Cortex of kidney (tissue), 1 donor: ENCODE measurements around the gene TADA1.
"Not testable (repeated sequence)": the region's sequence is repeated elsewhere in the genome, so short reads cannot be mapped to it uniquely, and the experiment has no call there.

Source experiments
- DNase-seq: peaks from one replicate; lab custom pipeline; 2025; lab: John Stamatoyannopoulos, UW

Gene TADA1

DNA sequence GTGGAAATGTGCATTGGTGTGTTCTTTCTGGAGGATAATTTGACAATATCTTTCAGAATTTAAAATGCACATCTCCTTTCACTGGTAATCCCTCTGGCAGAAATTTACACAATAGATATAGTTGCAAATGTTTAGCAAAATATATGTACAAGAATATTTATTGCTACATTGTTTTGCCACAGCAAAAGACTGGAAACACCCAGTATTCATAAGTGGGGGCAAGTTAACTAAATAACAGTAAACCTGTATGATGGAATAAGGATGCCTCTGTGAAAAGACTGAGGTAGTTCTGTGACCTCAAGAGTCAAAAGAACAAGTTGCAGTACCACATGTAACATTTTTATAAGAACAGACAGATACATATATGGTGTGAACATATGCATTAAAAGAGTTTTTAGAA, 13.7 kb upstream of the TADA1 start:
- DNase-seq: no peak

GRCh38 chr1:166888373-166889111, 12.5 kb upstream of the TADA1 start:
- no peak for DNase-seq

DNA sequence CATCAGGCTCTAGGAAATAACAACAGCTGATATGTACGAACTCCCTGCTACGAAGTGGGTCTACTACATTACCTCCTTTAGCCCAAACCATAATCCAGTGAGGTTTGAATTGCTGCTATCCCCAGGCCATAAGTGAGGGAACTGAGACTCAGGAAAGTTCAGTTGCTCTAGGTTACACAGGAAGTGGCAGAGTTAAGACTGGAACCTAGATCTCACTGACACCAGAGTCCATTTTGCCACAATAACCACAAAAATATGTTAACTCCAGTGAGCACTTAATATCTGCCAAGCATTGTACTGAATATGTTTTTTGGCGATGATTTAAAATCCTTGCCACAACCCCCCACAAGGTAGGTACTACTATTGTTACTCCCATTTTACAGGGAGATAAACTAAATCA, 8.9 kb upstream of the TADA1 start:
- DNase-seq: no peak

GRCh38 chr1:166884040-166884642, 8.1 kb upstream of the TADA1 start:
- DNase-seq: no peak

- no peak for DNase-seq
Observed at GRCh38 chr1:166882893-166883292, 6.8 kb upstream of the TADA1 start.

DNA sequence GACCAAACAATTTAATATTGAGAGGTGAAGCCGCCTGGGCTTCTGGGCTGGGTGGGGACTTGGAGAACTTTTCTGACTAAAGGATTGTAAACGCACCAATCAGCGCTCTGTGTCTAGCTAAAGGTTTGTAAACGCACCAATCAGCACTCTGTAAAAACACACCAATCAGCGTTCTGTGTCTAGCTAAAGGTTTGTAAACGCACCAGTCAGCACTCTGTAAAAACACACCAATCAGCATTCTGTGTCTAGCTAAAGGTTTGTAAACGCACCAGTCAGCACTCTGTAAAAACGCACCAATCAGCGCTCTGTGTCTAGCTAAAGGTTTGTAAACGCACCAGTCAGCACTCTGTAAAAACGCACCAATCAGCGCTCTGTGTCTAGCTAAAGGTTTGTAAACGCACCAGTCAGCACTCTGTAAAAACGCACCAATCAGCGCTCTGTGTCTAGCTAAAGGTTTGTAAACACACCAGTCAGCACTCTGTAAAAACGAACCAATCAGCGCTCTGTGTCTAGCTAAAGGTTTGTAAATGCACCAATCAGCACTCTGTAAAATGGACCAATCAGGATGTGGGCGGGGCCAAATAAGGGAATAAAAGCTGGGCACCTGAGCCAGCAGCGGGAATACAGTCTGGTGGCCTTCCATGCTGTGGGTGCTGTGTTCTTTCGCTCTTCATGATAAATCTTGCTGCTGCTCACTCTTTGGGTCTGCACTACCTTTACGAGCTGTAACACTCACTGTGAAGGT, 2.3 kb upstream of the TADA1 start:
- not testable (repeated sequence) for DNase-seq

- DNase-seq: no peak
Observed at GRCh38 chr1:166876540-166876838, 425 bp upstream of the TADA1 start.

GRCh38 chr1:166875302-166875733, 746 bp downstream of the TADA1 start:
- DNase-seq: no peak

DNA sequence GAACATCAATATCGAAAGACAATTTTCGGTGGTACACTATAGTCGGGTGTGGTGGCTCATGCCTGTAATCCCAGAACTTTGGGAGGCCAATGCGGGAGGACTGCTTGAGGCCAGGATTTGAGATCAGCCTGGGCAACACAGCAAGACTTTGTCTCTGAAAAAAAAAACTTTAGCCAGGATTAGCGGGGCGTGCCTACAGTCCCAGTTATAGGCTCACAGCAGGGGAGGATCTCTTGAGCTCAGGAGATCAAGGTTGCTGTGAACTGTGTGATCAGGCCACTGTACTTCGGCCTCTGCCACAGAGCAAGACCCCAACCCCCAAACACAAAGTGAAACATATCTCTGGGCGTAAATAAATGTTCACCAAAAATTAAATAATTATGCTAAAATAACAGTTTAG, 1.6 kb downstream of the TADA1 start:
- DNase-seq: no peak

DNA sequence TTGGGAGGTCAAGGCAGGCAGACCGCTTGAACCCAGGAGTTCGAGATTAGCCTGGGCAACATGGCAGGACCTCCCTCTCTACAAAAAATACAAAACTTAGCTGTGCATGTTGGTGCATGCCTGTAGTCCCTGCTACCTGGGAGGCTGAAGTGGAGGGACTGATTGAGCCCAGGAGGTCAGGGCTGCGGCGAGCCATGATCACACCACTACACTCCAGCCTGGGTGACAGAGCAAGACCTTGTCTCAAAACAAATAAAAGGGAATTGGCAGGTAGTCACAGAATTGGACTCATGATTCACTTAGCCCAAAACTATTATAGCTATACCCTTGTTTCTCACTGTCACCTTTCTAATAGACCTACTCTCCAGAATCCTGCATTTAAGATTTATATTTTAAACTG, 5.5 kb downstream of the TADA1 start:
- no peak for DNase-seq

DNA sequence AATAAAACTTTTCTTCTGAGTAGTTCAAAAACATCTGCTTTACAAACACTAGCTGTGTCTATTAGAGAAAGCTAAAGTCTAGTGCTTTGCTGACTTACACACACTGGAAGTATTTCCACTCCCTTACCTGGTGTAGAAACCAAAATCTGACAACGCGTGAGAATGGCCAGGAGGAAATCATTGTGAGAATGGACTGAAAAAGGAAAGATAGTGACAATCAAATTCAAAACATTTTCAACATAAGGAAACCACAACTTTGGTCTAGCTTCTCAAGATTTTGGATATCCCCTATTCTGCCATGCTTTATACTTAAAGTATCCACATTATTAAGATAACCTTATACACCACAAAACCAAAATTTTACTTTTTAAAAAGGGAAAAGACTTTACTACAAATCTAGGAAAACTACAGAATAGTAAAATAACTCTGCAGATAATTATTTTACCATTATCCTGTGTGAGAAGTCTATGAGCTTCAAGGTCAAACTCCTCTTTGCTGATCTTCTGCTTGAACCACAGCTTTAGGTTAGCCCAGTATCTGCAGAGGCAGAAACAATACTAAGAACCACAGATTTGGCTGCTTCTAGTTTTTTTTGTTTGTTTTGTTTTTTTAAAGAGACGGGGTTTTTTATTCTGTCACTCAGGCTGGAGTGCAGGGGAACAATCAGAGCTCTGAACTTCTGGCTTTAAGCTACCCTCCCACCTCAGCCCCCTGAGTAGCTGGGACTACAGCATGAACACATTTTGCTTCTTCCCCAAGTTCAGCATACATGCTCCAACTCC, 6.6 kb downstream of the TADA1 start:
- DNase-seq: no peak

DNA sequence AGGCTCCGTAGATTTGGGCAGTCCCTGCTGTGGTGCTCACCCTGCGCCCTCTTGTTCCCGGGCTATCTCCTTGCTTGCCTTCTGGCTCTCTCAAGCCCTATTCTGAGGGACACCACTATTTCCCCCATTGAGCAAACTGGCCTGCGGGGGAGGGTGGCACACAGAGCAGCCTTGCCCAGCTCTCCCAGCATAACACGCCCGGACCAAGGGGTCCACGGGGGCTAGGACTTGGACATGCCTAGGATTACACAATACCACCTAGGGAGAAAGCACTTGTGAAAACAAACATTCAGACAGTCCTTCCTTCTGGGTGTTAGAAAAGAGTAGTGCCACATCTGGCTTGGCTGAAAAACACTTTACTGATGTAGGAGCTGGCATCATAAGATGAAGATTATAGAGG, 7.4 kb downstream of the TADA1 start:
- no peak for DNase-seq

DNA sequence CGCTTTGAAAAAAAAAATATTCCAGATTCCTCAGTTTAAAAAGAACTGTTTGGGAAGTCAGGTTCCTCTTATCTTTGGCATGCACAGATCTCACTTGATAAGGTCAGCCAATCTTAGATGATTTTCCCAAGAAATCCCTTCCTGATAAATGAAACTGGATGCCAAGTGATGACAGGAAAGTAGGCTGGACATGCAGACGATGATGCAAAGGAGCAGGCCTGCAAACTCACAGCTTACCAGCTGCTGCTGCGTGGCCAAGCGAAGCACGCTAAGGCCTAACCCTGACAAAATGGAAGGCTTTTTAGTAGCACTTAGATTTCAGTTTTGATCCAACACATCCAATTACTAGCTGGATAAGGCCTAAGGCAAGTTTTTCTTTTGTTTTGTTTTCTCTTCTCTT, 10.1 kb downstream of the TADA1 start:
- no peak for DNase-seq

DNA sequence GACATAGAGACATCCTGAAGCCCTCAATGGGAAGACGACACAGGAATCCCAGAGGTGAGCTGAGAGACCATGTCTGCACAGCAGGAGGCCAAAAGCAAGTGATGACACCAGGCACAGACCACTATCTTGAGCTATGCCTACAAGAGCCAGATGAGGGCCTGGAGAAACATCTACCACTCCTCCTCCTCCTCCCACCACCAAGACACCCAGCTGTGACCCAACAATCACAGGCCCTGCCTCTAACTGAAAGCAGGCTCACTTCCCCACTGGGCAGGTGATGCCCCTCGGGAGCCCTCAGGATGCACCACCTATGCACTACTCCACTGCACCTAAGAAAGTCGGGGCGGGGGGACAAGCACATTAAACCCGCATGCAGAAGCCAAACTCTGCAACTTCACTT, 16.5 kb downstream of the TADA1 start:
- no peak for DNase-seq

- DNase-seq: no peak
Observed at GRCh38 chr1:166858726-166859419, 17.2 kb downstream of the TADA1 start.

GRCh38 chr1:166857995-166858394, 18.1 kb downstream of the TADA1 start:
- DNase-seq: no peak

DNA sequence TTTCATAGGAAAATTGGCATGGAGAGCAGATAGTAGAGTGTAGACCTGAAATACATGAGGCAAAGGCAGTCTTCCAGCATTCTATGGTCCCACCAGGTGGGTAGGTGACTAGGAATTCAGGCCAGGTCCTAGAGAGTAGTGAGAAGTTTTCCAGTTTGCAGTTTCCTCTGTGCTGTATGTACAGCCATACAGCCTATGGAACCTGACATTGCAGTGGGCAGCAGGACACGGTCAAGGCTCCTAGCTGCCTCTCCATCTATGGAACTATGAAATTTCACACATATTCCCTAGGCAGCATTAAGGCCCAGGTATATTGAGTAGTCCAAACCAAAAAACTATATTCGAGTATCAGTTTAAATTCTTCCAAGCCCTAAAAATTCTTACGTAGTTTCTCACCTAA, 20.5 kb downstream of the TADA1 start:
- DNase-seq: no peak

DNA sequence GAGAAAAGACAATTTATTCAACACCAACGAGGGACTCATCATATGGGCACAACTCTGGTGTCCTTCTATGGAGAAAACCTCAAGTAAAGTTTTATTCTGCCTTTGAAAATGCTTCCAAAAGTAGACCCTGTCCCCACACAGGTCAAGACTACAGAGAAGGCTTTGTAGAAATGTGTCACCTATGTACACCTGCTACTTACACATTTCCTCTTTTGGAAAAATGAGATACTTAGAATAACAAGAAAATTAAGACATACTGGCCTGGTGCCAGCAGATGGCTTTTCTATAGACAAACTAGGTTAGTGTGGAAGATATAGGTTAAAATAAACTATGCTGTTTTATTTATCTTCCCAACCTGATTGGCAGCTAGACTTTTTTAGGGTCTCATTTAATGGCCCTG, 23.1 kb downstream of the TADA1 start:
- no peak for DNase-seq

DNA sequence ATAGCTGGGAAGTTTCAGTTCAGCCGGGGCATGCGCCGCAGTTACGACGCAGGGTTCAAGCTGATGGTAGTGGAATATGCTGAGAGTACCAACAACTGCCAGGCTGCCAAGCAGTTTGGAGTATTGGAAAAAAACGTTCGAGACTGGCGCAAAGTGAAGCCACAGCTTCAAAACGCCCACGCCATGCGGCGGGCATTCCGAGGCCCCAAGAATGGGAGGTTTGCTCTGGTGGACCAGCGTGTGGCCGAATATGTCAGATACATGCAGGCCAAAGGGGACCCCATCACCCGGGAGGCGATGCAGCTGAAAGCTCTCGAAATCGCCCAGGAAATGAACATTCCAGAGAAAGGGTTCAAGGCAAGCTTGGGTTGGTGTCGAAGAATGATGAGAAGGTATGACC, 26.9 kb downstream of the TADA1 start:
- no peak for DNase-seq

- no peak for DNase-seq
Observed at GRCh38 chr1:166848193-166848592, 27.9 kb downstream of the TADA1 start.

DNA sequence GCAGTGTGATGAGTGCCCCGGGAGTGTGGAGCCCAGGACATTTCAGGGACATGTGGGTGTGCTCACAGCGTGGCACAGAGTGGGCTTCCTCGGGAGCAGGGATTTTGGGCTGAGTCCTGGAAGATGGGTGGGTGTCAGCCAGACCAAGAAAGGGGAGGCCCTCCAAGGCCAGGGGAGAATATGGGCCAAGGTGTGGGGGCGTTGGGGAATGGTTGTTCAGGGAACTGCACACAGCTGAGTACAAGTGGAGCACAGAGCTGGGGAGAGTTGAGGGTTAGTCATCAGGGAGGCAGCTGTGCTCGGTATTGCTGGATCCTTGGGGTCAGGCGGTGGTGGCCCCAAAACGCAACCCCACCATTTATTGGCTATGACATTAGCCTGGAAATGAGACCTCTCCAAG, 31.3 kb downstream of the TADA1 start:
- no peak for DNase-seq
